ENCODE results near the gene DLGAP1. TPM values are rescaled to one million over a fixed set of nuclear protein-coding genes. Genes with fewer than 3 reads are reported as not detected.

DLGAP1 gene
- total RNA-seq, 1 experiment from 2014 or later: 0.39 TPM

DNA sequence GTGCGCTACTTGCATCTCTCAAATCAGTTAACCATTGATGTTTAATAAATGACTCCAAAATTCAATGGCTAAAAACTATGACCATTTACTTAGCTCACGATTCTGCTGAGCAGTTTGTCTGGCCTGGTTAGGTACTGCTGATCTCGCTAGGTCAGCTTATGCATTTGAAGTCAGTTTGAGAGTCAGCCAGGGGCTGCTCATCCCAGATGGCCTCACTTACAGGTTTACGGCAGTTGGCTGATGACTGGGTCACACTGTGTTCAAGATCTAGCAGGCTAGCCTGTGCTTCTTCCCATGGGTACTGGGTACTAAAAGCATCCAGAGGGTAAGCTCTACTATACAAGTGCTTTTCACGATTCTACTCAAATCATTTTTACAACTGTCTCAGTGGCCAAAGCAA, 122.1 kb downstream of the DLGAP1 start:
- no TSS peak for BruUV-seq (replicated peaks)

DNA sequence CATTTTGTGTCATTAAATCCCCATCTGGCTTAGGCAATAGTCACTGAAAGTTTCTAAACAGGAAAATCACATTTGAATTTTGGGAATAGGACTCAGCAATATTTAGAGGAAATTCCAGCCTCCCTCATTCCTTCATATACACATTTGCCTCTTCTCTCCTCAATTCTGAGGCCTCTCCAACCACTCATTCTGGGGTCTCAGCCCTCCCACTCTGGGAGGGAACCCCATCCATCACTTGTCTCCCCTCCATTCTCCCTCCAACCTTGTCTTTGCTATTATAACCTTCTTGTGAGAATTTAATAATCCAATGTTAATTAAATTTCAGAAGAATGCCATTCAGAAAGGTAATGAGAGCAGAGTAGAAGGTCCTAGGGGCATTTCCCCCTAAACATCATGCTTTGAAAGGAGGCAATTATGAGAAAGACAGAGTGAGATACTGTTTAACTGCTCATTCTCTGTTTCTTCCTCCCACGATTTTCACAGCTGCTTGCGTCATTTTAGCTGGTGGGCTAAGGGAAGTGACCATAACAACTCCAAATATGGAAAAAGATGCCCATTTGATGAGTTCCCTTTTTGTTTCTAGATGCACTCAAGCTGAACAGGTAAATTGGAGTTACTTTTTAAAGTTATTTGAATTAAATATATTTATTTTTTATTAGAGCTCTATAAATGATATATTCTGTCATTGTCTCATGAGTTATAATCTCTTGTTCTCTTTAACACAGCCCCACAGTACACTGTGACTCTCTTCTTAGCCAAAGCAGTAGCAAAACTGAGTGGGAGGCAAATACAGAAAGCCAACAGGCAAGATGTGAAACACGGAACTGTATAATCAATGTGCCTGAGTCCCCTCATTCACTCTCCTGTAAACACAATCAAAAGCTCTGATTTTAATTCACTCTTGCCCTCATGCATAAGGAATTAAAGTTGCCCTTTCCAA, 135.1 kb downstream of the DLGAP1 start:
- intact Hi-C loops (cut with micrococcal nuclease): no loop called here
- H3K9me2 ChIP-seq (ENCODE audit: insufficient read depth): no peaks in the 10 kb centered on the region
- H3K27me3 ChIP-seq (ENCODE audit: insufficient read depth, low read length): no peaks in the 10 kb centered on the region
- no TSS peak for BruUV-seq (replicated peaks)
- CTCF ChIA-PET: no interaction called here
- H3K9me3 ChIP-seq (ENCODE audit: control insufficient read depth in 1 of 2, insufficient read depth in 1 of 2, low read depth in 1 of 2, low read length in 2 of 2): peaks cover 0 to 7% of the 10 kb centered on the region in 2 experiments; a peak in 3 of 4 replicates
- H4K20me1 ChIP-seq (ENCODE audit: insufficient read depth): no peaks in the 10 kb centered on the region
- H3K79me2 ChIP-seq (ENCODE audit: insufficient read depth, low read length): no peaks in the 10 kb centered on the region
- RAD21 ChIA-PET (ENCODE audit: low non-redundant PET in 1 of 2, low total read pairs in 2 of 2, uncharacterized antibody in 2 of 2, unreplicated experiment in 2 of 2): no interaction called here
- H3K9ac ChIP-seq (ENCODE audit: low read length): no peak overlapping the region
- no peak overlapping the region for H2AFZ ChIP-seq (ENCODE audit: low read depth, low read length, poor library complexity, severe bottlenecking)
- H3K27ac ChIP-seq (ENCODE audit: low read depth, low read length): no peak overlapping the region
- no peak overlapping the region for H3K4me3 ChIP-seq (replicated peaks in 1 of 2; ENCODE audit: low read depth in 1 of 2, low read length in 2 of 2)
- DNase-seq (ENCODE audit: low read depth, low spot score) (no peak), ATAC-seq (no peak)
- TF ChIP-seq JUND (IDR thresholded peaks at IDR 0.05) (no peak), YY1 (IDR thresholded peaks at IDR 0.05; ENCODE audit: extremely low read depth, insufficient replicate concordance, low read depth, low read length) (no peak), RAD21 (IDR thresholded peaks at IDR 0.05; ENCODE audit: low read depth) (no peak)
- no peaks in the 10 kb centered on the region for H3K4me1 ChIP-seq (ENCODE audit: control insufficient read depth in 1 of 2, insufficient read depth in 2 of 2, low read length in 2 of 2)
- H3K4me2 ChIP-seq (ENCODE audit: low read length): no peak overlapping the region
- POLR2A ChIA-PET: no interaction called here
- H3K36me3 ChIP-seq (ENCODE audit: control insufficient read depth in 1 of 2, insufficient read depth in 2 of 2, low read length in 2 of 2): no peaks in the 10 kb centered on the region

More for the DNA sequence above, 122.1 kb downstream of the DLGAP1 start:
- ChIA-PET CTCF (no interaction called here), POLR2A (no interaction called here), RAD21 (ENCODE audit: low non-redundant PET in 1 of 2, low total read pairs in 2 of 2, uncharacterized antibody in 2 of 2, unreplicated experiment in 2 of 2) (no interaction called here)
- TF ChIP-seq JUND (IDR thresholded peaks at IDR 0.05): no peak
- TF ChIP-seq, protein P1, sequence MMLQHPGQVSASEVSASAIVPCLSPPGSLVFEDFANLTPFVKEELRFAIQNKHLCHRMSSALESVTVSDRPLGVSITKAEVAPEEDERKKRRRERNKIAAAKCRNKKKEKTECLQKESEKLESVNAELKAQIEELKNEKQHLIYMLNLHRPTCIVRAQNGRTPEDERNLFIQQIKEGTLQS (IDR thresholded peaks at IDR 0.05): no peak
- TF ChIP-seq RAD21 (IDR thresholded peaks at IDR 0.05; ENCODE audit: low read depth): no peak
- H3K4me2 ChIP-seq (ENCODE audit: low read length): no peak overlapping the region
- no peaks in the 10 kb centered on the region for H3K36me3 ChIP-seq (ENCODE audit: control insufficient read depth in 1 of 2, insufficient read depth in 2 of 2, low read length in 2 of 2)
- no peaks in the 10 kb centered on the region for H4K20me1 ChIP-seq (ENCODE audit: insufficient read depth)
- H3K4me1 ChIP-seq (ENCODE audit: control insufficient read depth in 1 of 2, insufficient read depth in 2 of 2, low read length in 2 of 2): no peaks in the 10 kb centered on the region
- peaks cover 0 to 22% of the 10 kb centered on the region in 2 experiments; a peak in 2 of 4 replicates for H3K9me3 ChIP-seq (ENCODE audit: control insufficient read depth in 1 of 2, insufficient read depth in 1 of 2, low read depth in 1 of 2, low read length in 2 of 2)
- no peak for DNase-seq (ENCODE audit: low read depth, low spot score)
- no peak overlapping the region for H3K9ac ChIP-seq (ENCODE audit: low read length)
- no peaks in the 10 kb centered on the region for H3K9me2 ChIP-seq (ENCODE audit: insufficient read depth)
- H3K79me2 ChIP-seq (ENCODE audit: insufficient read depth, low read length): no peaks in the 10 kb centered on the region
- no peak for ATAC-seq
- no peak overlapping the region for H3K4me3 ChIP-seq (replicated peaks in 1 of 2; ENCODE audit: low read depth in 1 of 2, low read length in 2 of 2)
- no peaks in the 10 kb centered on the region for H3K27me3 ChIP-seq (ENCODE audit: insufficient read depth, low read length)
- intact Hi-C loops (cut with micrococcal nuclease): no loop called here
- no peak overlapping the region for H2AFZ ChIP-seq (ENCODE audit: low read depth, low read length, poor library complexity, severe bottlenecking)
- no peak overlapping the region for H3K27ac ChIP-seq (ENCODE audit: low read depth, low read length)

Data from HCT116 (cell line).